Adipose tissue (tissue), 3 donors: ENCODE measurements around the gene FREM1. TPM values are rescaled to one million over a fixed set of nuclear protein-coding genes. Genes with fewer than 3 reads are reported as not detected.

Source experiments
- H3K27ac ChIP-seq: one replicate; pipeline ENCODE4 v1.5.1; 2013; ENCODE audit warnings: low read depth, low read length
- WGBS, 3 donors: extraction: QIAGEN DNeasy Blood & Tissue Kit; methylation state at CpG; one replicate each; pipeline ENCODE4 v1.1.7; 2013; 5-methylcytosine and 5-hydroxymethylcytosine counted together
- polyA plus RNA-seq, 3 donors: library from polyadenylated mRNA; stranded (reverse); fragments of 200-250 nt; gene quantifications; one replicate each; pipeline ENCODE4 v1.2.3, GENCODE V29; 2013
- donor health status: healthy with polysubstance abuse.
- donor health status: Bipolar disorder and iron deficiency.
- donor health status: healthy.

Gene FREM1
- polyA plus RNA-seq, 3 donors: 1.3 to 3.7 (median 1.7) TPM

DNA sequence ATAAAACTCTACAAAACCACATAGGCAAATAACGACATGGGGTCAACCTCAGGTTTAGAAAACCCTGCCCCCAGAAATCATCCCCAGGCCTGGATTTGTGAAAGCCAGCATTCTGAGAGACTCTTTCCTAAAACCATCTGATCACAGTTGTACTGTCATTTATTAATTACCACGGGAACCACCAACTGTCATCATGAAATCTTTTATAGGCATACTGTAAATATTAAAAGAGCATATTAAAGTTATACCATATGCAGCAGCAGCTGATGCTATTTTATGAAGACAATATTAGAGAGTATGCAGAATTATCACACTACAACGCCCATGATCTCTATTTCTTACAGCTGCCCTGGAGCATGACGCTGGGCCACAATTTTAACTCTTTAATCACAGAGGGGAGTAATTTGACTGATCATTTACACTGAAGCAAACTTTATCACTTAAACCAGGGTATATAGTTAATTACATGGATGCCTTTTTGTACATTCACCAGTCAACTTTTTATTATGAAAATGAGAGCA is 208.0 kb downstream of the FREM1 start:
- WGBS, 3 donors: 52 to 69% (median 67%) methylated on average over 4 of the region's 4 CpGs
- no peak overlapping the region for H3K27ac ChIP-seq

DNA sequence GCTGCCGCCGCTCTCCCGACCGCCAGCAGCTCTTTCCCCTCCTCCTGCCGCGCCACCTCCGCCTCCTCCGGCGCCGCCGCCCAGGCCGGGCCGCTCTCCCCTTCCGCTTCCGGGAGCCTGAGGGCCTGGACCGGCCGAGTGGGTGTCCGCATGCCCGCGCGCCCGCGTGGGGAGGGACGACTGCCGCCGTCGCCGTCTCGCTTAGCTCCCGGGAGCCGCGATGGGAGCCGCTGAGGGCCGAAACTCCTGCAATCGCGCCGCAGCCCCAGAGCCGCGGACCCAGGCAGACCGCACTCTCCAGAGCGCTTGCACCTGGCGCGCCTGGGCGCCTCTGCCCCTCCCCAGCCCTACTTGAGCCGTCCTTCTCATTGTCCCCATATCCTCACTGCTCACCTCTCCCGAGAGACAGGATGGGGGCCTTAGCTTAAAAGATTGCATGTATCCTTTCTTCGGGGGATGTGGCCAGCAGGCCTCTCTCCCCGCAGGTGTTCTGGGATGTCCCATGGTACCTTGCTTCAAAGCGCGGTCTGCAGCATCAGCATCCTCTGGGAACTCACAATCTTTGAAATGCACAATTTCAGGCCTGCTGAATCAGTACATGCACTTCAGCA is 216.9 kb downstream of the FREM1 start, which contains the start of gene ZDHHC21:
Gene ZDHHC21 (minus strand): TSS at position 182 of the 611 bp plus-strand sequence. CDS start 19,092 bp downstream, outside the sequence.
- H3K27ac ChIP-seq: no peak within 1 kb of the TSS
- 1 to 4% (median 3%) methylated on average over 33 to 50 of the region's 50 CpGs for WGBS, 3 donors

DNA sequence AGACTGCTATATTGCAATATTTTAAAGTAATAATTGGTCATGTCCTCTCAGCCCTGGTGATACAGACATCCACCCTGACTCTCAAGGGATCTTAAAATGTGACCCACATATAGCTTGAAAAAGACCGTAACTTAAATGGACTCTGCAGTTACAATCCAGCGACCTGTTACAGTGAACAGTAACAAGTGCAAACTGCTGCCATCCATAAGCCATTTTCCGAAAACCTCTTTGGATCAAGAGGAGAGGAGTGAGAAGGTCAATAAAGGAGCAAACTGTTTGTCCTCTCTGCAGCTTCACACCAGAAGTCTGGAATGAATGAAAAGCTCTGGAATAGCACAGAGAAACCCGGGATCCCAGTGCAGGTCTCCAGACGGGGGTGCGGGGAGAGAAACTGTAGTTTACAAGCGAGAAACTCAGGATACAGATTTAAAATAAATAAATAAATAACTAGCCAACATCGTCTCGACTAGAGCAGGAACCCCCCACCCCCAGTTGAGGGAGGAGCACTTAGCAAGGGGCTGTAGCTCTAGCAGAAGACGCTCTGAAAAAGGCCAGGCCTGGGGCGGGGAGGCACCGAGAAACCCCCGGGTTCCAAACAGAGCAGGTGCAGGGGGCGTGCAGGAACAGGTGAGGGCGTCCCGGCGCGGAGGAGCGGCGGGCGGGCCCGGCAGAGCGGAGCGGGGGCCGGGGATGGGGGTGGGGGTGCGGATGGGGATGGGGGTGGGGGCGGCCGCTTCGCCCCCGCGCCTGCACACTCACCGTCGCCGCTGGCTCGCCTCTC is 217.6 kb downstream of the FREM1 start:
- WGBS, 3 donors: 0 to 2% (median 1%) methylated on average over 24 to 35 of the region's 35 CpGs
- H3K27ac ChIP-seq: no peak overlapping the region

DNA sequence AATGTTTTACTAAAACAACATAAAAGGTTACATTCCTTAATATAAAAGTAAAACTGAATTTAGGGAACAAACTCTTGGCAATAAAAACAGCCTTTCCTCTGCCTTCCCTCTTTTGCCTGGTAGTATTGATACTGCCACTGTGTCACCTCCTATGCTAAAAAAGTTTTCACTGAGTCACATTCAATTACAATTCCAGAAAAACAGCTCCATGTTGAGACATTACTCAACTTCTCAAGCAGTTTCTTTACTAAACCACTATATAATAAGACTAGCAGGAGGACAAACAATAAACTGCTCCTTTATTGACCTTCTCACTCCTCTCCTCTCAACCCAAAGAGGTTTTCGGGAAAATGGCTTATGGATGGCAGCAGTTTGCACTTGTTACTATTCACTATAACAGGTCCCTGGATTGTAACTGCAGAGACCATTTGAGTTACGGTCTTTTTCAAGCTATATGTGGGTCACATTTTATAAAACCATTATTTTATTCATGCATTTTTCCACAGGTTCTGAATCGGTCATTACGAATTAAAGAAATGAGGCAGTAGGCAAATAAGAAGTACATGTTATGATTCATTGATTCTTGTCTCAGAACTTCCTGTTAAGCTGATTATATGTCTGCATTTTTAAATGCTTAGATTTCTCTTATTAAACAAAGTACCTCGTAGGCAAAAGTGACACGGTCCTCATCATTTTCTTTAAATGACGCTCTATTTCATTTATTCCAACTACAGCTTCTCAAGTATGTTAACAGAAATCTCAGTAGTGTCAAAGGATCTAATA is 219.1 kb downstream of the FREM1 start:
- WGBS, 3 donors: 78 to 90% (median 89%) methylated on average over 7 of the region's 7 CpGs
- no peak overlapping the region for H3K27ac ChIP-seq

DNA sequence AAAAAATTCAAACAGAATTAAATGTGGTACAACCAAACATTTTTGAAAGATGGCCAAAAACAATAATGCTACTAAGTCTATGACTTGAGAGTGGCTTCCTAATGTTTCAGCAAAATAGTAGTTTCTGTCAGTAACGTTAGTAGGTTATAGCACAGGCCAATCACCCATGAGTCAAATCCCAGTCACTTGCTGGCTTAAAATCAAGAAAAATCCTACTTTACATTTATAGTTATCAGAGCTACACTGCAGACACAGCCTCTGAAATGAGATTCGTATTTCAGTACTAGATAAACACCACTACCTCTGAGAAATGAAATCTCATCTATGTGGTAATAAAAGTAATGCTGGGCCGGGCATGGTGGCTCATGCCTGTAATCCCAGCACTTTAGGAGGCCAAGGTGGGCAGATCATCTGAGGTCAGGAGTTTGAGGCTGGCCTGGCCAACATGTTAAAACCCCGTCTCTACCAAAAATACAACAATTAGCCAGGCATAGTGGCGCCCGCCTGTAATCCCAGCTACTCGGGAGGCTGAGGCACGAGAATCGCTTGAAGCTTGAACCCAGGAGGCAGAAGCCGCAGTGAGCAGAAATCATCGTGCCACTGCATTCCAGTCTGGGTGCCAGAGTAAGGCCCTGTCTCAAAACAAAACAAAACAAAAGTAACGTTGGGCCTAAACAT is 223.0 kb downstream of the FREM1 start:
- H3K27ac ChIP-seq: no peak overlapping the region
- WGBS, 3 donors: 91 to 95% (median 92%) methylated on average over 12 of the region's 12 CpGs

DNA sequence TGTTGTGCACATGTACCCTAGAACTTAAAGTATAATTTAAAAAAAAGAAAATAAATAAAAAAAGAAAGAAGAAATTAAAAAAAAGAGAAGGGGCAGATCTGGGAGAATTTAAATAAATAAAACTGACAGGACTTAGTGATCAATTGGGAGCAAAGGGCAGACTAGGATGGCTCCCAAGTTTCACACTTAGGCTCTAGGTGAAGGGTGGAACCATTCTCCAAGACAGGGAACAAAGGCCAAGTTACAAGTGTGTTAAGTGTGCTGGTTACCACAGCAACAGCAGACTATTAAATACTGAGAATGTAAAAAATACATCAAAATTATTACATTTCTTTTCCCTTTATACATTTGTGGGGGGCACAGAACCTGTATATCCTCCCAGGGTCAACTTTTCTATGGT is 224.1 kb downstream of the FREM1 start:
- H3K27ac ChIP-seq: no peak overlapping the region

Other genes with a start within 250 kb of the FREM1 start
- 1 to 10 TPM; 1.5 to 2.3 (median 1.9) TPM for gene ZDHHC21, start 217.0 kb downstream of the FREM1 start, polyA plus RNA-seq
- not detected for gene CER1, start 187.7 kb downstream of the FREM1 start, polyA plus RNA-seq